H9 (cell line): ENCODE data around the gene STPG1. TPM values are rescaled to one million over a fixed set of nuclear protein-coding genes. Genes with fewer than 3 reads are reported as not detected.

Experiments used
- DNase-seq: peaks from one replicate; pipeline ENCODE4 v3.0.0-alpha.2; 2017
- H2AFZ ChIP-seq: one replicate; pipeline ENCODE4 v1.6.1; 2013; ENCODE audit warnings: mild to moderate bottlenecking, low read length, control low read depth, moderate library complexity
- H2AK5ac ChIP-seq: 2 replicates; pipeline ENCODE4 v1.6.1; 2013; ENCODE audit warnings: low read length, control low read depth, mixed read lengths; ENCODE audit not compliant: insufficient read length
- H2BK120ac ChIP-seq: one replicate; pipeline ENCODE4 v1.6.1; 2013; ENCODE audit warnings: low read depth, mild to moderate bottlenecking, low read length, control low read depth, inconsistent platforms; ENCODE audit not compliant: poor library complexity, severe bottlenecking
- H2BK12ac ChIP-seq: 2 replicates; pipeline ENCODE4 v1.6.1; 2013; ENCODE audit warnings: low read length, control low read depth, mixed read lengths, low read depth; ENCODE audit not compliant: insufficient read length
- H2BK15ac ChIP-seq: 2 replicates; pipeline ENCODE4 v1.6.1; 2013; ENCODE audit warnings: low read depth, low read length, control low read depth
- H2BK20ac ChIP-seq: one replicate; pipeline ENCODE4 v1.6.1; 2013; ENCODE audit warnings: low read depth, mild to moderate bottlenecking, low read length, control low read depth, inconsistent platforms; ENCODE audit not compliant: poor library complexity, severe bottlenecking
- H2BK5ac ChIP-seq: 2 replicates; pipeline ENCODE4 v1.6.1; 2013; ENCODE audit warnings: low read length, control low read depth, mixed read lengths; ENCODE audit not compliant: insufficient read length
- H3K14ac ChIP-seq: 2 replicates; pipeline ENCODE4 v1.6.1; 2013; ENCODE audit warnings: low read length, control low read depth; ENCODE audit not compliant: insufficient read depth
- H3K18ac ChIP-seq: 2 replicates; pipeline ENCODE4 v1.6.1; 2013; ENCODE audit warnings: low read depth, mild to moderate bottlenecking, mixed read lengths, low read length, control low read depth; ENCODE audit not compliant: insufficient read length
- H3K23ac ChIP-seq: 2 replicates; pipeline ENCODE4 v1.6.1; 2013; ENCODE audit warnings: low read length, control low read depth, mixed read lengths, low read depth; ENCODE audit not compliant: insufficient read length
- H3K23me2 ChIP-seq: 2 replicates; pipeline ENCODE4 v1.6.1; 2013; ENCODE audit warnings: low read depth, mild to moderate bottlenecking, mixed read lengths, low read length, control low read depth; ENCODE audit not compliant: insufficient read length, poor library complexity, severe bottlenecking
- H3K27ac ChIP-seq: 2 replicates; pipeline ENCODE4 v1.5.1; 2013; ENCODE audit warnings: low read length, control low read depth, mixed read lengths, low read depth; ENCODE audit not compliant: insufficient read length
- H3K27me3 ChIP-seq: 2 replicates; pipeline ENCODE4 v1.6.1; 2013; ENCODE audit warnings: low read length, control low read depth, inconsistent platforms; ENCODE audit not compliant: insufficient read depth
- H3K4ac ChIP-seq: 2 replicates; pipeline ENCODE4 v1.6.1; 2013; ENCODE audit warnings: low read depth, mild to moderate bottlenecking, control low read depth, inconsistent platforms, low read length, moderate library complexity
- H3K4me1 ChIP-seq: 2 replicates; pipeline ENCODE4 v1.6.1; 2013; ENCODE audit warnings: low read length, control low read depth, inconsistent platforms; ENCODE audit not compliant: insufficient read depth
- H3K4me2 ChIP-seq: 2 replicates; pipeline ENCODE4 v1.6.1; 2013; ENCODE audit warnings: low read length, control low read depth, mixed read lengths; ENCODE audit not compliant: insufficient read length, insufficient read depth
- H3K56ac ChIP-seq: 2 replicates; pipeline ENCODE4 v1.6.1; 2013; ENCODE audit warnings: low read depth, mild to moderate bottlenecking, mixed read lengths, low read length, control low read depth; ENCODE audit not compliant: insufficient read length
- H3K79me1 ChIP-seq: 2 replicates; pipeline ENCODE4 v1.6.1; 2013; ENCODE audit warnings: low read depth, mild to moderate bottlenecking, moderate library complexity, low read length, control low read depth, inconsistent platforms; ENCODE audit not compliant: insufficient read depth, poor library complexity, severe bottlenecking
- H3K79me2 ChIP-seq: 2 replicates; pipeline ENCODE4 v1.6.1; 2013; ENCODE audit warnings: low read length, control low read depth, inconsistent platforms; ENCODE audit not compliant: insufficient read depth
- H3K9ac ChIP-seq: 2 replicates; pipeline ENCODE4 v1.6.1; 2013; ENCODE audit warnings: low read length, control low read depth, mixed read lengths; ENCODE audit not compliant: insufficient read length; ENCODE audit errors: extremely low read depth
- H3K9me3 ChIP-seq: one replicate; pipeline ENCODE4 v1.6.1; 2013; ENCODE audit warnings: low read depth, low read length, inconsistent platforms; ENCODE audit not compliant: control insufficient read depth
- H3T11ph ChIP-seq: one replicate; pipeline ENCODE4 v1.6.1; 2013; ENCODE audit warnings: mild to moderate bottlenecking, low read length, control low read depth, inconsistent platforms
- H4K20me1 ChIP-seq: one replicate; pipeline ENCODE4 v1.6.1; 2013; ENCODE audit not compliant: control insufficient read depth, insufficient read length, insufficient read depth
- H4K5ac ChIP-seq: 2 replicates; pipeline ENCODE4 v1.6.1; 2013; ENCODE audit warnings: low read depth, mild to moderate bottlenecking, mixed read lengths, low read length, control low read depth; ENCODE audit not compliant: insufficient read length
- H4K8ac ChIP-seq: replicated peaks from 2 replicates; pipeline ENCODE4 v1.6.1; 2013; ENCODE audit warnings: low read length, control low read depth, mixed read lengths, low read depth; ENCODE audit not compliant: insufficient read length
- H4K91ac ChIP-seq: 2 replicates; pipeline ENCODE4 v1.6.1; 2013; ENCODE audit warnings: low read depth, mild to moderate bottlenecking, moderate library complexity, mixed read lengths, low read length, control low read depth; ENCODE audit not compliant: insufficient read length
- H3K27ac Mint-ChIP-seq, 3 experiments: 2 replicates in 2 of 3; 3 replicates in 1 of 3; pipeline ENCODE4 v1.8.0; 2020 to 2021; ENCODE audit warnings: mixed read lengths in 3 of 3, mild to moderate bottlenecking in 1 of 3, moderate library complexity in 1 of 3
- H3K27me3 Mint-ChIP-seq: 2 replicates; pipeline ENCODE4 v1.8.0; 2021; ENCODE audit warnings: low read depth, mild to moderate bottlenecking, moderate library complexity, mixed read lengths
- H3K36me3 Mint-ChIP-seq, 3 experiments: 2 replicates in 2 of 3; 3 replicates in 1 of 3; pipeline ENCODE4 v1.8.0; 2020 to 2021; ENCODE audit warnings: low read depth in 3 of 3, mixed read lengths in 3 of 3; ENCODE audit not compliant: insufficient read depth in 1 of 3
- H3K4me1 Mint-ChIP-seq, 2 experiments: 2 replicates each; pipeline ENCODE4 v1.8.0; 2020; ENCODE audit warnings: mixed read lengths in 2 of 2
- H3K4me3 Mint-ChIP-seq, 2 experiments: 2 replicates in 1 of 2; 3 replicates in 1 of 2; pipeline ENCODE4 v1.8.0; 2020 to 2021; ENCODE audit warnings: mild to moderate bottlenecking in 2 of 2, mixed read lengths in 2 of 2, moderate library complexity in 1 of 2
- H3K9me3 Mint-ChIP-seq, 2 experiments: 2 replicates in 1 of 2; 3 replicates in 1 of 2; pipeline ENCODE4 v1.8.0; 2020; ENCODE audit warnings: mild to moderate bottlenecking in 2 of 2, mixed read lengths in 2 of 2, moderate library complexity in 1 of 2
- WGBS: extraction: QIAGEN DNeasy Blood & Tissue Kit; methylation state at CpG from one replicate; pipeline ENCODE4 v1.1.7; 2013; ENCODE audit warnings: missing lambda C conversion rate, low lambda C conversion rate, mixed read lengths; ENCODE audit not compliant: insufficient read length; ENCODE audit errors: extremely low coverage; 5-methylcytosine and 5-hydroxymethylcytosine counted together
- total RNA-seq: library from RNA; stranded (reverse); gene quantifications from 2 replicates; pipeline ENCODE4 v1.2.1, GENCODE V29; 2021
- TF ChIP-seq, protein P1 (sequence below): fragments of 200-600 bp; sonication (generic); conservative IDR thresholded peaks from 3 replicates; pipeline ENCODE4 v1.8.0; 2021; ENCODE audit warnings: antibody characterized with exemption, mild to moderate bottlenecking

Gene STPG1
- total RNA-seq, 1 experiment from 2014 or later: 8.3 TPM

DNA sequence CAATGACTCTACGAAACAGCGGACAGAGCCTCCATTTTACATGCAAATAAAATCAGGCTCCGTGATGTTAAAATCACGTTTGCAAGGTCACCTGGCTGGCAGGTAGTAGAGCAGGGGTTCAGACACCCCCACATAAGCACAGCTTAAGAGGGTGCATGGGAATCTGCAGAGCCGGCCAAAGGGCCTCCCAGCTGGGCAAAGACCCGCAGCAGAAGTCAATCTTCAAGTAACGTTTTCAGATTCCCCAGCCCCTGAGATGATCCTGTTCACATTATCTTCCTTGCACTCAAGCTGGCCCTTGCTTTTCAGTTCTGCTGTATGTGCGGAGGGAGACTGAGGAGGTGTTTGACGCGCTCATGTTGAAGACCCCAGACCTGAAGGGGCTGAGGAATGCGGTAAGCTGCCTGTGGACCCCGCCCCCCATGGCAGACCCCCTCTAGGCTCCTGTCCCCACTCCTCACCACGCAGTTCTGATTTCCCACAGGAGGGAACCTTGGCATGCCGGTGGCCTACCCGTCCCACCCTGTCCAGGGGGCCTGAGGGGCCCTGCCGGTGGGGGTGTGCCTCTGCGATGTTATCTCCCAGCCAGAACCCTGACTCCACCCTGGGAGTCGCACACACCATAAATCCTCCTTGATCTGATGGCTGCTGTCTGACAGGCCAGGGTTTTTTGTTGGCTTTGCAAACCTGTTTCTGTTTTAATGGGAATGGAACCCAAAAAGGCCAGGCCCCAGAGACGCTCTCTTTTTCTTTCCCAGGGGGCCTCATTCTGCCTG is 66.2 kb downstream of the STPG1 start:
- Histone ChIP-seq H2AFZ (no peak overlapping the region), H4K91ac (no peak overlapping the region), H4K8ac (no peak overlapping the region), H3K79me1 (no peaks in the 10 kb centered on the region), H4K20me1 (no peaks in the 10 kb centered on the region), H2BK12ac (no peak overlapping the region), H3K18ac (no peak overlapping the region), H3K27ac (no peak overlapping the region), H2BK5ac (no peak overlapping the region), H3K9ac (no peak overlapping the region), H3K79me2 (no peaks in the 10 kb centered on the region), H2BK20ac (no peak overlapping the region), H3K14ac (no peak overlapping the region), H2AK5ac (no peak overlapping the region), H2BK15ac (no peak overlapping the region), H3K4ac (no peak overlapping the region), H3K4me1 (no peaks in the 10 kb centered on the region; the same call in 1 of the 2 replicates), H2BK120ac (no peak overlapping the region), H3K9me3 (no peaks in the 10 kb centered on the region), H3K23ac (no peak overlapping the region), H3K27me3 (no peaks in the 10 kb centered on the region), H3T11ph (no peak overlapping the region), H3K4me2 (no peak overlapping the region), H4K5ac (no peak overlapping the region), H3K23me2 (no peaks in the 10 kb centered on the region), H3K56ac (no peak overlapping the region)
- DNase-seq: no peak
- no peaks in the 10 kb centered on the region for H3K36me3 Mint-ChIP-seq
- H3K27me3 Mint-ChIP-seq: no peaks in the 10 kb centered on the region
- H3K27ac Mint-ChIP-seq: no peak overlapping the region
- no peak overlapping the region for H3K4me3 Mint-ChIP-seq
- no peaks in the 10 kb centered on the region; a peak in 1 of 5 replicates for H3K9me3 Mint-ChIP-seq
- H3K4me1 Mint-ChIP-seq: peaks cover 3 to 11% of the 10 kb centered on the region in 2 experiments
- no CpG with 5 or more reads among the region's 19 CpGs for WGBS
- TF ChIP-seq, protein P1, sequence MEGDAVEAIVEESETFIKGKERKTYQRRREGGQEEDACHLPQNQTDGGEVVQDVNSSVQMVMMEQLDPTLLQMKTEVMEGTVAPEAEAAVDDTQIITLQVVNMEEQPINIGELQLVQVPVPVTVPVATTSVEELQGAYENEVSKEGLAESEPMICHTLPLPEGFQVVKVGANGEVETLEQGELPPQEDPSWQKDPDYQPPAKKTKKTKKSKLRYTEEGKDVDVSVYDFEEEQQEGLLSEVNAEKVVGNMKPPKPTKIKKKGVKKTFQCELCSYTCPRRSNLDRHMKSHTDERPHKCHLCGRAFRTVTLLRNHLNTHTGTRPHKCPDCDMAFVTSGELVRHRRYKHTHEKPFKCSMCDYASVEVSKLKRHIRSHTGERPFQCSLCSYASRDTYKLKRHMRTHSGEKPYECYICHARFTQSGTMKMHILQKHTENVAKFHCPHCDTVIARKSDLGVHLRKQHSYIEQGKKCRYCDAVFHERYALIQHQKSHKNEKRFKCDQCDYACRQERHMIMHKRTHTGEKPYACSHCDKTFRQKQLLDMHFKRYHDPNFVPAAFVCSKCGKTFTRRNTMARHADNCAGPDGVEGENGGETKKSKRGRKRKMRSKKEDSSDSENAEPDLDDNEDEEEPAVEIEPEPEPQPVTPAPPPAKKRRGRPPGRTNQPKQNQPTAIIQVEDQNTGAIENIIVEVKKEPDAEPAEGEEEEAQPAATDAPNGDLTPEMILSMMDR: no peak
